Esophagus mucosa (tissue), 1 donor: ENCODE results near the gene COPA. TPM values are rescaled to one million over a fixed set of nuclear protein-coding genes. Genes with fewer than 3 reads are reported as not detected.

Source experiments
- ATAC-seq: fragments of 200-7000 bp; cut with Tn5 transposase; one replicate; pipeline ENCODE4 v1.9.1; 2020
- total RNA-seq: library from RNA; stranded (reverse); gene quantifications from one replicate; pipeline ENCODE4 v1.2.4, GENCODE V29; 2023
- donor health status: DM: yes; HTN: yes; CAD: no.

COPA gene
- total RNA-seq, 1 donor from 2014 or later, result 93.9 TPM

DNA sequence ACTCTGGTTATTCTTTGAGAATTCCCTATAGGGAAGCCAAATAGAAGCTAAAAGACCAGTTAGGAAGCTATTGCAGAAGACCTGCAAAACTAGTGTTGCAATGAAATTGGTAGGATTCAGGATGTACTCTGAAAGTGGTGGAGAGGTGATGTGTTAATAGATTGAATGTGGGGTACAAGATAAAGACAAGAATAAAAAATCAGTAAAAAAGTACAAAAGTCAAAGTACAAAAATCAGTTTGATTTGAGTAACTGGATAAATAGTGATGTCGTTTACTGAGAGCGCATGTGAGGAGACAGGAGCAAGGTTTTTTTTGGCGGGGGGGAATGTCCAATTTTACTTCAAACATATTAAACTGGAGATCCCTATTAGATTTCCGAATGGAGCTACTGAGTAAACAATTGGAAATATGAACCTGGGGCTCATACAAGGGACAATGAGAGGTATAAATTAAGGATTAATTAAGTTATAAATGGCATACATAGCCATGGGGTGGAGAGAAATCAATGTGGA lies 78.2 kb downstream of the COPA start:
- no peak for ATAC-seq

DNA sequence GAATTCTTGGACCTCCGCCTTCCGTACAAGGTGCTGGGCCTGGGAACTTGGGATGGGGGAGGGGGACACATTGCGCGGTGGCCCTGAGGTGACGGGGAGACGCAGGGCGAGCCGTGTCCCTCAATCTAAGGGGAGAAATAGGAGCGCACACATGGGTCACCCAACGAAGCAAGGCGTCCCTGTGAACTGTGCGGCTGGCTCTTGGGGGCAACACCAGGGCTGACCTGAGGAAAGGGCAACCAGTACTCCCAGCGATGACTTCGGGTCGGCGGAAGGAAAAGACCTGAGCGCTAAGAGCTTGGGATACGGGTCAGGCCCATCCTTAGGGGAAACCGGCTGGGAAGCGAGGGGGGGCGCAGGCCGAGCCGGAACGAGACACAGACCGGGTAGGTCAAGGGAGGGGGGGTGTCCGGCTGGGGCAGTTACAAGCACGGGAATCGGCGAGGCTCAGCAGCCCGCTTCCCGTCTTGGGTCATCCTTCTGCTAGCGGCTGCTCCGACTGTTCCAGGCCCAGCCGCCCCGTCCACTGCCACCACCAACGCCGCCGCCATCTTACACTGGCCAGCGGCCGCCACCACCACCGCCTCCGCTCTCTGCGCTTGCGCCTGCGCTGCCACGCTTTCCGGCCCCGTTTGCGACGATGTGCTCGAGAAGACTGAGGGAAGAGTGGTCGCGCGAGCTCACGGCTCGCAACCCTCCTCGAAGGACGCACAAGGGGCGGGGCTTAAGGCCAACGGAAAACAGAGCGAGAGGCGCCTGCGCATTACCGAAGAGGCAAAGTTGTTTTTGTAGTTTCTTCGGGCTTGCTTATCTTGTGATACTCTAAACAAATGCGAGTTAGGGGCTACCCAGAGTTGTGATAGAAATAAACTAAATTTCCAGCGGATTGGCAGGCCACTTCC lies 80.9 kb downstream of the COPA start, which contains the start of gene DCAF8:
Gene DCAF8, minus strand, starts transcription at position 657 of the 902 bp plus-strand sequence. CDS start 18,541 bp downstream, outside the sequence.
- ATAC-seq, result peak; percentile 99

DNA sequence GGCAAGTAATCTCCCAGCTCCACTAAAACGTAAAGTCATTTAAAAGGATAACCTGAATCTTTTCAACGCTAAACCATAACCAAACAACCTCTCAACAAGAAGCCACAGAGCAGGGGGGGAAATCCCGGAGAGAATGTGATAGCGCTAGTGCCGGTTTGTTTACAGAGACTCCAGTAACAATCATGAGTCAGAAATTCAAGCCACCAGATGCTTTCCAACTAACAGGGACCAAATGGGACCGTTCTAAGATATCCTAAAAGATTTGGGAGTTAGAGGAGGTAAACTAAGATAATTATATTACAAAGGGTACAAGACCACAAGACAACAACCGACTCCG lies 81.5 kb downstream of the COPA start:
- ATAC-seq, result peak; percentile 46

DNA sequence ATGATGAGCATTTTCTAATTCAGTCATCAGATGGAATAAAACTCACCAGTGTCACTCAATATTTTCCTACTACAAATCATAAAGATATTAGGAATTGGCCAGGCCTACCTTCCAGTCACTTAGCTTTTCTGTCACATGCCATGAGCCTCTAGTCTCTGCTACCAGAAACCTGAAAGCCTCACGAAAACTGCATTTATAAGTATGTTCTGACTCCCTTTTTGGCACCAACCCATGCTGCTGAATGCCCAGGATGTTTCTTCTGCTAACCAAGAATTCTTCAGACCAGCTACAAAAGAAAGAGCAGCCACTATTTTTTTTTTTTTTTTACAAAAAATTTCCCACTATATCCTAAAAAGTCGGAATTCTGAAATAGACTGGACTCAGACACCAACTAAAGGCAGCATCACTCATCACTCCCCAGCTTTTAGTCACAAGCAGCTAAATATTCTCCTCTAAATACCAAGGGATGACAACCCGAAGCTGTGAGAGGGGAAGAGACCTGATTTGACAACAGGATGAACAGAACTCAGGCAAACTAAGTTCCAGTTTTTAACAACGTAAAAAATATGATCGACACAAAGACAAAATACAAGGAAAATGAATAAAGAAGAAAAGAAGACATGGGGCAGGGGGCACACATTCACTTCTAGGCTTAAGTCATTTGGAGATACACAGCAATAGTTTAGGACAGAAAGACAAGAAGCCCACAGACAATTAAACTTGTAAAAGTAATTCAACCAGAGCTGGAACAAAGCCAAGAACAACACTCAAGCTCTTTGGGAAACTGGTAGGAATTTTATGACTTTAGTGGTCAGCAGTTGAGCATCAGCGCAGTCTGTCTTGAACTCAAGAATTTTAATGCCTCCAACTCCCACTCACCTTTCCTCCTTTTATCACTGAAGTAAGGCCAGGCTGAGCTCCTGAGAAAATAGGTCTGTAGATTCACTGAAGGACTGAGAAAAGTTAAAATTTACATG lies 82.4 kb downstream of the COPA start:
- ATAC-seq, result no peak

DNA sequence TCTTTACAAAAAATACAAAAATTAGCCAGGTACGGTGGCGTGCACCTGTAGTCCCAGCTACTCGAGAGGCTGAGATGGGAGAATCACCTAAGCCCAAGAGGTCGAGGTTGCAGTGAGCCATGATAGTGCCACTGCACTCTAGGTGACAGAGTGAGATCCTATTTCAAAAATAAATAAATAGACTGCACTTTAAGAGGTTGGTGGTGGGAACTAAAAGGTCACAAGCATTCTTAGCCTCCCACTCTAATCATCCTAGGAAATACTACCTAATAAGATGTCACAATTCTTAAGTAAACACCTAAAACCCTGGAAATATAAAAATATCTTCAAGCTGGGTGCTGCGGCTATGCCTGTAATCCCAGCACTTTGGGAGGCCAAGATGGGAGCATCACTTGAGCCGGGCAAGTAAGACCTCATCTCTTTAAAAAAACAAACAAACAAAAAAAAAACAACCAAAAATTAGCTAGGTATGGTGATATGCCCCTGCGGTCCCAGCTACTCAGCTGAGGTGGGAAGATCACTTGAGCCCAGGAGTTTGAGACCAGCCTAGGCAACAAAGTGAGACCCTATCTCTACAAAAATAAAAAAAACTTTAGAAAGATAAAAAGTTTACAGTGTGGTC lies 84.8 kb downstream of the COPA start:
- ATAC-seq, result no peak

DNA sequence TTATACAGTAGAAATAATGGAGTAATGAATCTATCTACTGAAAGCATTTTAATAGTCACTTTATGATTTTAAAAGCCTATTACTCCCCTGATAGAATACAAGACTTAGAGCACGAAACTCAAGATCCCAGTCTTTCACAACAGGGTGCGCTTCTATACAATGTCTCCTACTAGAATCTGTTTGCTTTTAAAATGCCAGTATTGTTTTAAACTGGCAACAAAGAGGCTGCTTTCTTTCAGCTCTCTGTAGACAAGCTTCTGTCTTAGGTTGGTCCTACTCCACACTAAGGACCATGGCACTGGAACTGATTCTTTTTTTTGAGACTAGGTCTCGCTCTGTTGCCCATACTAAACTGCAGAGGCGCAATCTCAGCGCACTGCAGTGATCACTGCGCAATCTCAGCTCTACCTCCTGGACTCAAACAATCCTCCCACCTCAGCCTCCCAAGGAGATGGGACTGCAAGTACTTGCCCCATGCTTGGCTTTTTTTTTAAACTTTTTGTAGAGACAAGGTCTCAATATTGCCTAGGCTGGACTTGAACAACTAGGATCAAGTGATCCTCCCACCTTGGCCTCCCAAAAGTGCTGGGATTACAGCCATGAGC lies 85.5 kb downstream of the COPA start:
- ATAC-seq, result no peak

DNA sequence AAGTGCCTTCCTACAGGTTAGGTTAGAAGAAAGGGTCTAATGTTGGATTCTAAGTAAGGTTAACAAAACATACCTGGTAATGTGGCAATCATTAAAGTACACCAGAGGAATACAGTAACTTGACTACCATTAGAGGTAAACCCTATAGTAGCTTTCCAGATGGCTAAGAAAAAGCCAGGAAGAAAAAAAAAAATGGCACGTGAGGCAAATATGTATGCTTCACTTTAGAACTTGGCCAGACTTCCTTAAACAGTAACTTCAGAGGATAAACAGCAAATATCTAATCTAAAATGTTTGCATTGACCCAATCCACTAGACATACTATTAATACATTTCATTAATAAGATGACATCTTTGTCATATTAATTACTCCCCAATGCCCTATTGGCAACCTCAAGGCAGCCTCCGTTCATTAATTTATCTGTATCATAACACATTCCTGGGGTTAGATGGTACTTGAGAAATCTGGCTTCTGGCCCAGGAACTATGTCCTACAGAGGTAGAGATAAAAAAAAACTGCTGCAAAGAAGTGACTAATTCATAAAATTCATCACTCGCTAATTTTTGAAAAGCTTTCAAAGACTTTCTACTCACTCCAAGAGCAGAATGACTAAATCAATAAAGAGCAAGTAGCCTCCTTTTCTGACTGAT lies 86.5 kb downstream of the COPA start:
- no peak for ATAC-seq

DNA sequence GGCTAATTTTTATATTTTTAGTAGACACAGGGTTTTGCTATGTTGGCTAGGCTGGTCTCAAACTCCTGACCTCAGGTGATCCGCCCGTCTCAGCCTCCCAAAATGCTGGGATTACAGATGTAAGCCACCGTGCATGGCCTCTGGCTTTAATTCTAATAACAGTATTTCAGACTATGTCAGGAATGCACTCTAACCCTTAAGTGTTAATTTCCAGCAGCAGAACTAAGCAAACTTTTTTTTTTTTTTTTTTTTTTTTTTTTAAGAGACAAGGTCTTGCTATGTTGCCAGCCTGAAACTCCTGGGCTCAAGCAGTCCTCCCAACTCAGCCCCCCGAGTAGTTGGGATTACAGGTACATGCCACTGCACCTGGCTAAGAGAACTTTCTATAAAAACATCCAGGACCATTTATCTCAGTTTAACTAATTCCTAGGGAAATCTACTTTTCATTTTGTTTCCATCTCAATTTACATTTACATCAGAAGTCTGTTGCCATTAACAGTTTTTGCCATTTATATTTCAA lies 87.2 kb downstream of the COPA start:
- ATAC-seq, result no peak

DNA sequence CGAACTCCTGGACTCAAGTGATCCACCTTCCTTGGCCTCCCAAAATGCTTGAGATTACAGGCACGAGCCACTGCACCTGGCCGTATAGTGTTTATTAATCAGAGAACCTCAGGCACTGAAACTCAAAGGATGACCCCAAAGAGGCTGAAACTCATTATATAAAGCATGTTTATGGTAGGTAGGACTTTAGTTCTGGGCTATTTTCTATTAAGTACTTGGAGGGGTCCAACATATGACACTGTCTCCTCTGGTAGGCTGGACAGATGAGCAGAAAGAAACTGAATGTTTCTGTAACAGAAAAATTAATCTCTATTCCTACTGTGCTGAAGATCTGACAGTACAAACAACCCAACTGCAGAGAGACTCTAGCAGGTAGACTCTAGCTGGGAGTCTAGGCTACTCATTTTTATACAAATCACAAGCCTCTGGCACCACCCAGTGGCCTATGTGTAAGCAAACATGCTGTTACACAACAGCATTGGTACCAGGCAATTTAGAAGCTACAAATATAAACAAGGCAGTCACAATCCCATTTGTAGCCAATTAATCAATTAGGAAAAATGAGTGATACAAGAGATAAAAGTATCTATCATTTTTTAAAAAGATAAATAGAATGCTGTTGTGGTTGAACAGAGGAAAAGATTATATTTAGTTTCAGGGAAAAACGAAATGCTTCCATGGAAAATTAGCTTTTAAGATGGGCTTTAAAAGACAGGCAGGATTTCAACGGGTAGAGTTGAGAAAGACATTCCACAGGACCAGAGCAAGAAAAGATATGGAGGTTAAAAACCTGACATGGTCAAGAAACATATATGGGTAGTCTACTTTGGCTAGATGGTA lies 91.1 kb downstream of the COPA start:
- ATAC-seq, result peak; percentile 97

DNA sequence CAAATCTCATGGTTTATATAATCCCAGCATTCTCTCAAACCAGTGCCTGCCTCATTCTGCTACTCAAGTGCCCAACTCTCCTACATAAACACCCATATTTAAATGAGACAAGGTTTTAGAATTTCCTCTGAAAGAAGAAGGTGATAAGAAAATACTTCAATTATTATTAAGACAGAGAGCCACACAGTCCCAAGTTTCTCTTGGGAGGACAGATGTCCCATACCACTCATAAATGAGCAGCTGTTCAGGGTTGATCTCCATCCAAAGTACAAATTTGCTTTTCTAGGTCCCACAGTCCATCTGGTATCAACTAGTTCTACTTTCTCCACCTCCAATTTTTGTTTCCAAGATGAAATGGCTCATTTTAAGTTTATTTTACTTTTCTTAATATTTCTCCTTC lies 92.0 kb downstream of the COPA start:
- no peak for ATAC-seq

DNA sequence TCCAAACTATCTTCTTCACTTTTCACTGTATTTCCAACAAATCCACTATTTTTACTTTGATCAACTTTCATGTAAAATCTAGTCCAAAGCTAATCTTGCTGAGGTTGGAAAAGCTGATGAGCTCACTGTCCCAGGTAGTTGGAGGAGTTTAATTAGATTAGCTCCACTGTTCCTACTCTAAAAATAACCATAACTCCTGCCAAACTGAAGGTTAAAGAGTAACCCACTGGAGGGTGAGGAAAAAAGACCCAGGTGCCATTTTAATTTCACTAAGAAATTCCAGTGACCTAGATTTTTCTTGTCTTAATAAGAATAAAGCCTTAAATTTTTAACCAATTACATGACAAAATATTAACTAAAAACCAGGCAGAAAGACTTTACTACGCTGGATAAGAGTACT lies 96.0 kb downstream of the COPA start:
- no peak for ATAC-seq

DNA sequence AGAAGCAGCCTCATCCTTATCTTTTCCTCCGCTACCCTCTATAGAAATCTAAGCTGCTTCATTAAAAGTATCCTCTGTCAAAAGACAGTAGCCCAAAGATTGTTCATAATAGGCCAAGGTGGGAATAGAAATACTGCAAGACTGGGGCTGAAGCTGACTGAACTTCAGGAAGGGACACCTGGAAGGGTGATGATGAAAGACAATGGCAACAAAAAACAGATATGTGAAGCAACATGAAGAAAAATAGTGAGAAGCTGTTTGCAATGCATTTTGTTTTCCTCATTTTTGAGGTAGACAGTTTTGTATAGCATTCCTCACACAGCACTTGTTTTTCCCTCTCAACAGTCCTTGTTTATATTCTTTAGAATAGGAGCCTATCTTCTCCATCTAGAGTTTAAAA lies 97.6 kb downstream of the COPA start:
- ATAC-seq, result no peak

DNA sequence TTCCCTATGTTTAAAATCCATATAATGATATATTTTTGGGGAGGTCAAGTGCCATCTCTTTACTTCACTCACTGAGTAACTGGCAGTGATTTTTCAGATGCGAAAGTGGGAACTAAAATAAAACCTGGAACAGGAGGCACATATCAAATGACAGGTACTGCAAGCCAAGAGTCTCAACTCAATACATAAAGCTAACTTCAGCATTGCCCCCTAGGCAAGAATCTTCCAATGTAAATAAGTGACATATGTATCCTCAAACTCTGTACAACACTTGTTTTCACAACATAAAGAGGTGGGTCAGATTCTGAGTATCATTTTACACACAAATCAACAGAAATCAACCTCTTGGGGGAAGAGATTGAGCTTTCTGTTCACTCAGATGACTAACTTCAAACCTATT lies 98.8 kb downstream of the COPA start:
- ATAC-seq, result no peak

DNA sequence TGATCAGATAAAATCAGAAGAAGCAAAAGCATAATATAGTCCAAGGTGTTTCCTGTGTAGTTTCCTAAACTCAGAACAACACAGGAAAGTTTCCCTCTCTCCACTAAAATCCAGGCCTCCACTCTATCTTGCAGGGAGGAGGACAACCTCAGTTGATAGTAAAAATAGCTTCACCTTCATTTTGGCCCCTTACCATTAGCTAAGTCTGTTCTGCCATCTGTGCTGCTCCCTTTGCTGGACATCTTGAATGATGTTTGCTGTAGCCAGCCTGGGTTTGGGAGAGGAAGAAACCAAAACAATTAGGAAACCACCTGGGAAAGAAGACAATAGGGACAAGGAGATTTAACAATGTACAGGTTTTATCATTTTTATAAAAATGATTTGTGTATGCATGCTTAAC lies 99.3 kb downstream of the COPA start:
- no peak for ATAC-seq

DNA sequence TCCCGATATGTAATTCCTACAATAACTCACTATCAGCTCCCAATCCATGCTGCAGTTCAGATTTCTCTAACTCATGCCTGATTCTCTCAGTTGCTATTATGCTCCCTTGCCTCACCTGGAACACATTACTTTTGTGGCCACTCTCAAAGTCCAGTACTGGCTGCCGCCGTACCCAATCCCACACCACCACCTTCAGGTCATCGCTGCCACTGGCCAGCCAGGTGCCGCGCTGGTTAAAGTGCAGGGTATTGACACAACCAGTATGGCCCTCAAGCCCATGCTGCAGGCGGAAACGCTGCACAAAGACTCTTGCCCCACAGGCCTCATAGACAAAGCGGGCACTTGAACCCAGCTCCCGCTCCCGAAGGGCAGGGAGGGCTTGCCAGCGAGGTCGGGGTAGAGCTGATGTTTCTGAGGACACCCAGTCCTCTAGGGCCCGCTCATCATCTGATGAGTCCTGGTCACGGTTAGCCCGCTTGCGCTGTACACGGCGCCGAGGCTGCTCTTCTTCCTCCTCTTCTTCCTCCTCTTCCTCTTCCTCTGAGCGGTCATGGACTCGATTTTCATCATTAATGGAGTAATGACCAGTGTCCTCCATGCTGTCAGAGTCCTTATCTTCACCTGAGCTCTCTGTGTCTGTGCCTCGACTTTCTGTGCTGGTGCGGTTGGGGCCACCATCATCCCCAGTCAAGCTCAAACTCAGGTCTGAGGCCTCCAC lies 103.3 kb downstream of the COPA start:
- no peak for ATAC-seq
